Thoracic aorta (tissue), 2 donors: ENCODE measurements around the gene TRPC4AP. TPM values are rescaled to one million over a fixed set of nuclear protein-coding genes. Genes with fewer than 3 reads are reported as not detected.

Experiments used
- ATAC-seq: fragments of 150-250 bp; one replicate; pipeline ENCODE4 v1.8.0; 2017; ENCODE audit warnings: low read depth; ENCODE audit not compliant: insufficient number of reproducible peaks, low FRiP score
- DNase-seq: peaks from one replicate; pipeline ENCODE4 v3.0.0-alpha.2; 2020; ENCODE audit warnings: low spot score
- H3K27ac ChIP-seq, 2 donors: fragments of 200-600 bp; sonication (generic); 1 replicate in 1 of 2; 2 replicates in 1 of 2; pipeline ENCODE4 v1.5.1; 2016; ENCODE audit warnings: mild to moderate bottlenecking in 2 of 2, moderate library complexity in 2 of 2
- H3K27me3 ChIP-seq: fragments of 200-600 bp; sonication (generic); replicated peaks from 2 replicates; pipeline ENCODE4 v1.6.0; 2016; ENCODE audit warnings: mild to moderate bottlenecking; ENCODE audit not compliant: insufficient read depth
- H3K36me3 ChIP-seq: fragments of 200-600 bp; sonication (generic); one replicate; pipeline ENCODE4 v1.5.1; 2016
- H3K4me1 ChIP-seq, 2 donors: fragments of 200-600 bp; sonication (generic); 1 replicate in 1 of 2; 2 replicates in 1 of 2; pipeline versions ENCODE4 v1.5.1 to v1.6.0; 2016; ENCODE audit warnings: low read depth in 2 of 2, mild to moderate bottlenecking in 1 of 2; ENCODE audit not compliant: control insufficient read depth in 1 of 2
- H3K4me3 ChIP-seq: fragments of 200-600 bp; sonication (generic); 2 replicates; pipeline ENCODE4 v1.5.1; 2016; ENCODE audit warnings: mild to moderate bottlenecking
- H3K9me3 ChIP-seq: fragments of 200-600 bp; sonication (generic); 2 replicates; pipeline ENCODE4 v1.5.1; 2016
- total RNA-seq, 2 donors: library from RNA; depleted of rRNA; stranded (reverse); fragments of >200 nt; gene quantifications; one replicate each; pipeline versions ENCODE4 v1.1.0 to v1.2.3, GENCODE V29; 2016
- TF ChIP-seq, protein P1 (sequence below): fragments of 200-600 bp; sonication (generic); IDR thresholded peaks from one replicate; pipeline ENCODE4 v1.5.1; 2019; ENCODE audit warnings: antibody characterized with exemption

The TRPC4AP gene
- total RNA-seq, 2 donors from 2014 or later: 65.8 to 73.6 TPM

DNA sequence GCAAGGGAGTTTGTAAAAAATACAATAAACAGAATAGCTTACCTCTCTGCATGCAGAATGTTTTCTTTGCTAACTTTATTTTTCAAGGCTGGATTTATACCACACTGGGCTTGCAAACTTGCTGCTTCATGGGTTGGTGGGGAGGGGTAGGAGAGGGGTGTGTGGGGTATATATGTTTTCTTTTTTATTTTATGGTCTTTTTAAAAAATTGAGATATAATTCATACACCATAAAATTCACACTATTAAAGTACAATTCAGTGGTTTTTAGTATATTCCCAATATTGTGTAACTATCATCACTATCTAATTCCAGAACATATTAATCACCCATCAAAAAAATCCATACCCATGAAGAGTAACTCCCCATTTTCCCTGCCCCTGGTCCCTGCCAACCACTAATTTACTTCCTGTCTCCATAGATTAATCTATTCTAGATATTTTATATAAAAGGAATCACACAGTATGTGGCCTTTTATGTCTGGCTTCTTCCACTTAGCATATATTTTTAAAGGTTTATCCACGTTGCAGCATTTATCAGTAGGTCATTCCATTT lies 14.3 kb upstream of the TRPC4AP start:
- Histone ChIP-seq H3K4me3 (no peak overlapping the region), H3K4me1 (peaks cover 0 to 4% of the 10 kb centered on the region in 2 donors), H3K9me3 (no peaks in the 10 kb centered on the region), H3K36me3 (no peaks in the 10 kb centered on the region), H3K27ac (no peak overlapping the region), H3K27me3 (no peaks in the 10 kb centered on the region)
- ATAC-seq: no peak
- DNase-seq: no peak
- TF ChIP-seq, protein P1, sequence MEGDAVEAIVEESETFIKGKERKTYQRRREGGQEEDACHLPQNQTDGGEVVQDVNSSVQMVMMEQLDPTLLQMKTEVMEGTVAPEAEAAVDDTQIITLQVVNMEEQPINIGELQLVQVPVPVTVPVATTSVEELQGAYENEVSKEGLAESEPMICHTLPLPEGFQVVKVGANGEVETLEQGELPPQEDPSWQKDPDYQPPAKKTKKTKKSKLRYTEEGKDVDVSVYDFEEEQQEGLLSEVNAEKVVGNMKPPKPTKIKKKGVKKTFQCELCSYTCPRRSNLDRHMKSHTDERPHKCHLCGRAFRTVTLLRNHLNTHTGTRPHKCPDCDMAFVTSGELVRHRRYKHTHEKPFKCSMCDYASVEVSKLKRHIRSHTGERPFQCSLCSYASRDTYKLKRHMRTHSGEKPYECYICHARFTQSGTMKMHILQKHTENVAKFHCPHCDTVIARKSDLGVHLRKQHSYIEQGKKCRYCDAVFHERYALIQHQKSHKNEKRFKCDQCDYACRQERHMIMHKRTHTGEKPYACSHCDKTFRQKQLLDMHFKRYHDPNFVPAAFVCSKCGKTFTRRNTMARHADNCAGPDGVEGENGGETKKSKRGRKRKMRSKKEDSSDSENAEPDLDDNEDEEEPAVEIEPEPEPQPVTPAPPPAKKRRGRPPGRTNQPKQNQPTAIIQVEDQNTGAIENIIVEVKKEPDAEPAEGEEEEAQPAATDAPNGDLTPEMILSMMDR: no peak

DNA sequence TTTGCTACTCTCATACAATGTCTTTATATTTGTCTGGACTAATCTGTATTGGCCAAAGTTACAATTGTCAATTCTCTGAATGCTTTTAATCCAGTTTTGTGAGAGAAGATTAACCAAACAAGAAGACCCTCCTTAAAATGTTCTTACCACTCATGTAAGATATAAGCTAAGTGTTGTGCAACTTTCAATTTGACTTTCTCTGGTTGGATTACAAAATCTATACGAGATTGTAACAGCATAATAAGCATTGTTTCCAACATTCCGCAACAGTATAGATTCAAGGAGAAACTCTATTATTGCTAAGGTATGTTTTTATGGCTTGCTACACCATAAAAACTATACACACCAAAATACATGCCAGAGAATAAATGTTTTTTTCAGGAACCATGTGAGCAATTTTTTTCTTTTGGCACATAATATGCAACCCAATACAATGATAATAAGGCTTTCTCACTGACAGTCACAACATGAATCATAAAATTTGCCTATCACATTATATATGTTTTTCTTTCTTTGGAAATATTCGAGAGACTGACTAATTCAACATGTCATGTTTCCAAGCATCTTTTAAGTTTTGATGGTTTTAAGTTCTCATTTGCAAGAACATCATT lies 12.2 kb upstream of the TRPC4AP start:
- DNase-seq (no peak), ATAC-seq (no peak)
- Histone ChIP-seq H3K4me1 (no peaks in the 10 kb centered on the region), H3K4me3 (no peak overlapping the region), H3K27ac (no peak overlapping the region), H3K9me3 (no peaks in the 10 kb centered on the region), H3K27me3 (no peaks in the 10 kb centered on the region), H3K36me3 (no peaks in the 10 kb centered on the region)
- TF ChIP-seq, protein P1: no peak

DNA sequence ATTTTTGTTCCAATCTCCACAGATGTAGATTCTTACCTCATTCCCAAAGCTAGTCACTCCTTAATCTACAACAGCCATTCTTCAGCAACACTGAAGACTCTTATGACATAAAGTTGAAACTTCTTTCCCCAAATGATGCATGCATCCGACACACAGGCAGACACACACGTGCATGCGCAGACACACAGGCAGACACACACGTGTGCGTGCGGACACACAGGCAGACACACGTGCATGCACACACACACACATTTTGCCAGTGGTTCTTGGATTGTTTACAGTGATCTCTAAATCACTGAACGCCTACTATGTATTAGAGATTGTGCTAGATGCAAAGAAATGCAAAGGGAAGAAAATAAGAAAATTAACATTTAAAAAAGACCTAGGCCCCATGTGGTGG lies 9.0 kb upstream of the TRPC4AP start:
- H3K36me3 ChIP-seq: no peaks in the 10 kb centered on the region
- TF ChIP-seq, protein P1: no peak
- H3K9me3 ChIP-seq: no peaks in the 10 kb centered on the region
- no peaks in the 10 kb centered on the region for H3K4me1 ChIP-seq
- H3K27me3 ChIP-seq: no peaks in the 10 kb centered on the region
- DNase-seq (no peak), ATAC-seq (no peak)
- H3K4me3 ChIP-seq: no peak overlapping the region
- H3K27ac ChIP-seq: no peak overlapping the region

DNA sequence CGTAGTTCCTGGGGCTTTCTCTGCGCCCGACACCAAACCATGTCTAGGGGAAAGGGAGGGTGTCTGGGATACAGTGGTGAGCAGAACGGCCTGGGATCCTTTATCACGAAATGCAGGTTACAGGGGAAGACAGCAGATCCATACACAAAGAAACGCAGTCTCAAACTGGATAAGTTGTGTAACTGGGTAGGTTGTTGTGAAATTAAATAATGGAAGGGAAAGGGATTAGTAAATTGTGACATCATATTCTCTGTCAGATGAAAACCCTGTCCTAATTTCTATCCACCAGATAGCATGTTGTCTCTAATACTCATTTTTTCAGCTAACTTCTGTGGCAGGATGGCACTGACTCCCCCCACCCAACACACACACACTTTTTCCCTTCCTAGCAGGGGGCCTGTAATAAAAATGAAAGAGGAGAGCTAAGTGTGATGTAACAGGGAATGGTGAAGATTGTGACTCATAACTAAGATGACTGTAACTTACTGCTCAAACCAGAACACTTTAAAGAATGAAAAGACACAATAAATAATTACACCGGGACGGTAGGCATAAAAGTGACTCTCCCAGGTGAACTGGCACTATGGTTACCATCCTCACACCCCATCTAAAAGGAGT lies 769 bp upstream of the TRPC4AP start:
- Histone ChIP-seq H3K27ac (peak overlapping the region; percentile 89 to 90), H3K9me3 (no peaks in the 10 kb centered on the region), H3K27me3 (no peaks in the 10 kb centered on the region), H3K4me1 (peaks cover 15 to 27% of the 10 kb centered on the region in 2 donors), H3K4me3 (peak overlapping the region; percentile 90), H3K36me3 (no peaks in the 10 kb centered on the region)
- no peak for ATAC-seq
- TF ChIP-seq, protein P1: no peak
- DNase-seq: no peak

DNA sequence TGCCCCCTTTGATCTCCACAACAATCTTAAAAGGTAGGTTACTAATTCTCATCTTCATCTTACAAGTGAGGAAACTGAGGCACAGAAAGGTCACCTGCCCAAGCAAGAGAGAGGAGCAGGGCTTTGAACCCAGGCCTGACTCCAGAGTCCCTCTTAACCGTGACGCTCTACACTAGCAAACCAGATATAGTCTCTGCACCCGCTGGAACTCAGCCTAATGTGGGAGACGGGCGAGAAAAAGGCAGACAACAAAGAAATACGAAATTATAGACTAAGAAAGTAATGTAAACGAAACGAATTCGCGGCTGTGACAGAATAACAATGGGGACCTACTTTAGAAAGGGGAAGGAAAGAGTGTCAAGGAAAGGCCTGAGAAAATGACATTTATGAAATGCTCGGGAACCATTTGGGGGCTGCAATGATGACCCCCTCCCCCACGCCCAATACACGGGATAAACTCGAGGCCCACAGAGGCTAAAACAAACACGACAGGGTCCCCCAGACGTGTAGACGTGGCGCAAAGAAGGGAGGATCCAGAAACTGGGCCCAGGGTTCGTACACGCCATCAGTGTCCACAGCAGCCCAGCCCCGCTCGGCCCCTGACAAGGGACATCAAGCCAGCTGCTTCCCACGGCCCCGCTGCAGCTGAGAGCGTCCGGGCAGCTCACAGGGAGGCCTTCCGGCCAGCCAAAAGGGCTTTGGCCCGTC lies 637 bp downstream of the TRPC4AP start:
- H3K4me1 ChIP-seq: peaks cover 15 to 39% of the 10 kb centered on the region in 2 donors
- TF ChIP-seq, protein P1: no peak
- DNase-seq: no peak

More for the DNA sequence above, 637 bp downstream of the TRPC4AP start:
- Histone ChIP-seq H3K4me3 (peak overlapping the region; percentile 90), H3K27me3 (no peaks in the 10 kb centered on the region), H3K9me3 (no peaks in the 10 kb centered on the region), H3K36me3 (no peaks in the 10 kb centered on the region), H3K27ac (peak overlapping the region; percentile 89 to 90)
- no peak for ATAC-seq
